ENCODE results near the gene TMEM145. TPM values are rescaled to one million over a fixed set of nuclear protein-coding genes. Genes with fewer than 3 reads are reported as not detected.

The TMEM145 gene
- 1.3 TPM in 1 of 2 replicates, not detected in the other for total RNA-seq

DNA sequence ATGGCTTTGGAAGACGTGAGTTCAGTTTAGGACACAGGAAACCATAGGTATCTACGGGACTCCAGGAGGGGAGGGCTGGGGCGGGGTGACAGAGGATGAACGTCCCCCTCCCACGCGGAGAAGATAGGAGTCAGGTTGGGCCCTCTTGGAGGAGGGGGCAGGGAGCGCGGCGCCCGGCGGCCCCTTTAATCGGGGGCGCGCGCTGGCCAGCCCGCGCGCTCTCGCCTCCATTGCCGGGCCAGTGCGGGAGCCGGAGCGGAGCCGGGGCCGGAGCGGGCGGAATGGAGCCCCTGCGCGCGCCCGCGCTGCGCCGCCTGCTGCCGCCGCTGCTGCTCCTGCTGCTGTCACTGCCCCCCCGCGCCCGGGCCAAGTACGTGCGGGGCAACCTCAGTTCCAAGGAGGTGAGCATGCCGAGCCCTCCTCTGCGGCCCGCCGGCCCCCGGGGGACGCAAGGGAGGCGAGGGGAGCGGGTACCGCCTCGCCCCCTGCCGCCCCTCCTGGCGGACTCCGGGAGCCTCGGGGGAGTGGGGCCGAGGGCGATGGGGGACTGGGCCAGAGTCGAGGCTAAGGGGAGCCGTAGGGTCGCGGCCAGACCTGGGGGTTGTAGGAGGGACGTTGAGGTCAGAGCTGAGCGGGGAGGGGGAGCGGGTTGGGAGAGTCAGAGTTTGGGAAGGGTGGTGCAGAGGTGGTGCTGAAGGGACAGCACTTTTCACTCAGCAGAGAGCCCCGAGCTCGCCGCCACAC is at the start of gene TMEM145:
Gene TMEM145 (plus strand): TSS at position 214 of the 744 bp plus-strand sequence. CDS start 68 bp downstream, at position 282.

DNA sequence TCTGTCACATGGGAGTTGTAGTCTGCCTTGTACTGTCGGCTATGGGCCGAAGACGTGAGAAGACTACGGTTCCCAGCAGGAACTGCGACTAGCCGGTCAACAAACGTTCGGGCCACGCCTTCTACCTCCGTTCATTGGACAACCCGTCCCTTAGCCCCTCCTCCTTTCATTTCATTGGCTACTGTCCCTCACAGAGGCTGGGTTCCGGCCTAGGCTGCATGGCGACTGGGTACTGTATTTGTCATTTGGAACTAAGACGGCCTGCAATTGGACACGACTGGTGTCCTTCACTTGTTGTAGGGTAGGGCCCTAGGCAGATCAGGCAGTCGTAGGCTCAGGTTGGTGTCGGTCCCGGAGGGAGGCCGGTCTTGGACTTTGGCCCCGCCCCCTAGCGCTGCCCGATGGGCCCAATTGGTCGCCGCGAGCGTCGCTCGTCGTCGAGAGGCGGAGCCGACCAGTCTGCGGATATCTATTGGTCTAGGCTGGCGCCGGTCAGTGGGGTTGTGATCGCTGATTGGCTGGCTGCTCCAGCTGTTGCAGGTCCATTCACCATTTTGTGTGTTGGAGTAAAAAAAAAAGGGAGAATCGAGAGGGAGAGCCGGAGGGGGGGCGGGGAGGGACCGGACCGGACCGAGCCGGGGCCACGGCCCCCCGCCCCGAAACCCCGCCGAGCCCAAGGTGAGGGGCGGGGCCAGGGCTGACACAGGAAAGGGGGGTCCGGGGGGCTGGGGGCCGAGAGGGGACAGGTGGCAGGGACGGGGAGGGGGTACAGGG is 44.2 kb upstream of the TMEM145 start, which contains the start of gene CIC:
Gene CIC (plus strand): TSS at position 549 of the 774 bp plus-strand sequence. CDS start 2,532 bp downstream, outside the sequence.

DNA sequence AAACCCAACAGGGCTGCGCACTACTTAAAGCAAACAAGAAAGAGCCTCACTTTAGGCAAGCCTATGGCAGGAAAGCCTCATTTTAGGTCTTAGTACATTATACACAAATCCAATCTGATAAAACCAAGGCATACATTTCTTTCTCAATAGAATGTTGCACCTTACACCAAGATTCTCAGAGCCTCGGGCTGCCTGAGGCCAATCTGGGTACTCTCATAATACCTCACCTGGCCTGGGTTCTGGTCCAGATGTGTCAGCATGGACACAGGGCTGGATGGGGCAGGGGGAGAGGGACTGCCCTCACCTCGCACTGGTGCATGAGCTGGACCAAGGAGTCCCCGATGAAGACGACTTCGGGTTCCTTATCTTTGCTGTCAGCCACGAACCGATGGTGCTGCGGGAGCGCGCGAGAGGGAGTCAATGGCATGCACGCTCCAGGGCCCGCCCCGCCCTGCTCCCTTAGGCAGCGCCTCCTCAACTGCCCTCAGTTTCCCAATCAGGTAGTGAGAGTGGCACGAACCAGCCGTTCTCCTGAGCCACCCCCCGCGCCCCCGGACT is 11.4 kb upstream of the TMEM145 start, which contains the start of gene PRR19:
Gene PRR19 (plus strand): TSS at position 487 of the 558 bp plus-strand sequence. CDS start 7,453 bp downstream, outside the sequence.

DNA sequence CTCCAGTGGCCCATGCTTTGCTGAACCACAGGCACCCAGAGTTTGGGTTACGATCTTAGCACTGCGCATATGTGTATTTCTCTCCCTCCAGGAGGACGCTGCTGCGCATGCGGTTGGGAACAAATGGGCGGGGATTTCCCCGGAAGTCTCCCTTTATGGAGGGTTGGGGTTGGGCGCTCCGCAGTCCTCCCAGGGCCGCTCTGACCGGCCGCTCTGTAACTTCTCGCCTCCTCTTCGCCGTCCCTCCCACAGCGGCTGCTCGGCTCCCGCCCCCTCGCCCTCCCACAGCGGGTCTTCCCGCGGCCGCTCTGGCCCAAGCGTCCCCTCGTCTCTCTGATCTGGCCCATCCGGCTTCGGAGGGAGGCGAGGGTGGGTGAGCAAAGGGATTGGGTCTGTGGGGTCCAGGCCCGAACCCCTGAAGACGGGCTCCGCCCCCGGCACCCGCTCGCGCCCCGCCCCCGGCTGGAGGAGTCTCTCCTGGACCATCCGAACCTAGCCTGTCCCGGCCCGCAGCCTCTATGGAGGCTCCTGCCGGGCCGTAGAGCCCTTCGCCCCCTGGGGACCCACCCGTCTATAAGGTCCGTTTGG is 12.3 kb downstream of the TMEM145 start, which contains the start of gene MEGF8:
Gene MEGF8 (plus strand): TSS at position 328 of the 588 bp plus-strand sequence. CDS start 609 bp downstream, outside the sequence.

Other genes with a start within 250 kb of the TMEM145 start
- not detected in 2 replicates for gene GRIK5, start 243.1 kb upstream of the TMEM145 start, total RNA-seq
- gene ZNF574, start 237.1 kb upstream of the TMEM145 start, total RNA-seq = 10.3 and 13.3 TPM in 2 replicates
- 2.9 TPM in 1 of 2 replicates, not detected in the other for gene POU2F2, start 180.9 kb upstream of the TMEM145 start, total RNA-seq
- gene DEDD2, start 95.6 kb upstream of the TMEM145 start, total RNA-seq = 30.7 and 37.1 TPM in 2 replicates
- gene ZNF526, start 93.0 kb upstream of the TMEM145 start, total RNA-seq = 8.7 and 9.1 TPM in 2 replicates
- gene GSK3A, start 70.7 kb upstream of the TMEM145 start, total RNA-seq = 17.0 and 19.3 TPM in 2 replicates
- gene ERF, start 58.2 kb upstream of the TMEM145 start, total RNA-seq = 51.8 and 66.6 TPM in 2 replicates
- 28.9 and 32.9 TPM in 2 replicates for gene CIC, start 44.1 kb upstream of the TMEM145 start, total RNA-seq
- not detected in 2 replicates for gene PRR19, start 11.2 kb upstream of the TMEM145 start, total RNA-seq
- 15.1 and 17.1 TPM in 2 replicates for gene PAFAH1B3, start 10.7 kb upstream of the TMEM145 start, total RNA-seq
- gene MEGF8, start 12.3 kb downstream of the TMEM145 start, total RNA-seq = 29.1 and 34.3 TPM in 2 replicates
- not detected in 2 replicates for gene CNFN, start 77.0 kb downstream of the TMEM145 start, total RNA-seq
- gene LIPE, start 114.1 kb downstream of the TMEM145 start, total RNA-seq = 2.2 and 3.4 TPM in 2 replicates
- not detected in 2 replicates for gene CXCL17, start 129.6 kb downstream of the TMEM145 start, total RNA-seq
- 0.49 TPM in 1 of 2 replicates, not detected in the other for gene CEACAM1, start 215.2 kb downstream of the TMEM145 start, total RNA-seq